Measurements from ENCODE around the gene RBM20.

DNA sequence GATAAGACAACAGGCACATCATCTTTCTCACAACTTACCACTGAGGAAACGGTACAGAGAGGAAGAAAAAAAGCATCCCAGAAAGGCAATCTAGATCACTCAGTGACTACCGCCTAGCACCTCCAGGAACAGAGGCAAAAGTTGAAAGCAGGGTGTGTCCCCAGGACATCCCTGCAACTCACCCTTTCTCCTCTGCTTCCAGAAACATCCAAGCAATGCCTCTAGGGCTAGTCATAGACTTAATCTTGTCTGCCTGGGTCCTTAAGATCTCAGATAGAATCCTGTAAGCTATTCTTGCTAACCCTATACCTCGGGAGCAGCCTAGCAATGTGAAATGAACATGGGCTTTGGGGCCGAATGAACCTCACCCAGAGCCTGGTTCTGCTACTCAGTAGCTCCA is 208.8 kb downstream of the RBM20 start:
- TF ChIP-seq, protein P1, sequence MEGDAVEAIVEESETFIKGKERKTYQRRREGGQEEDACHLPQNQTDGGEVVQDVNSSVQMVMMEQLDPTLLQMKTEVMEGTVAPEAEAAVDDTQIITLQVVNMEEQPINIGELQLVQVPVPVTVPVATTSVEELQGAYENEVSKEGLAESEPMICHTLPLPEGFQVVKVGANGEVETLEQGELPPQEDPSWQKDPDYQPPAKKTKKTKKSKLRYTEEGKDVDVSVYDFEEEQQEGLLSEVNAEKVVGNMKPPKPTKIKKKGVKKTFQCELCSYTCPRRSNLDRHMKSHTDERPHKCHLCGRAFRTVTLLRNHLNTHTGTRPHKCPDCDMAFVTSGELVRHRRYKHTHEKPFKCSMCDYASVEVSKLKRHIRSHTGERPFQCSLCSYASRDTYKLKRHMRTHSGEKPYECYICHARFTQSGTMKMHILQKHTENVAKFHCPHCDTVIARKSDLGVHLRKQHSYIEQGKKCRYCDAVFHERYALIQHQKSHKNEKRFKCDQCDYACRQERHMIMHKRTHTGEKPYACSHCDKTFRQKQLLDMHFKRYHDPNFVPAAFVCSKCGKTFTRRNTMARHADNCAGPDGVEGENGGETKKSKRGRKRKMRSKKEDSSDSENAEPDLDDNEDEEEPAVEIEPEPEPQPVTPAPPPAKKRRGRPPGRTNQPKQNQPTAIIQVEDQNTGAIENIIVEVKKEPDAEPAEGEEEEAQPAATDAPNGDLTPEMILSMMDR (IDR thresholded peaks at IDR 0.05) = no peak
- no peak for TF ChIP-seq POLR2A (IDR thresholded peaks at IDR 0.05)

Measured in adrenal gland (tissue), 5 donors.